Measurements from ENCODE around the gene SERP2. TPM values are rescaled to one million over a fixed set of nuclear protein-coding genes. Genes with fewer than 3 reads are reported as not detected.
"Not testable (repeated sequence)": the region's sequence is repeated elsewhere in the genome, so short reads cannot be mapped to it uniquely, and the experiment has no call there.

The SERP2 gene
- 11.4 and 12.1 TPM in 2 replicates for total RNA-seq (2014; rRNA removed; shearing (Covaris generic))

- peak; percentile 36 for DNase-seq (ENCODE audit: low read depth)
These were observed at the start of gene SERP2 for GRCh38 chr13:44373601-44374347. SERP2 (plus strand) TSS chr13:44373824; CDS start chr13:44374026, 202 bp downstream.

GRCh38 chr13:44326961-44327360, 46.7 kb upstream of the SERP2 start:
- no peak for DNase-seq (ENCODE audit: low read depth)

GRCh38 chr13:44329041-44329440, 44.6 kb upstream of the SERP2 start:
- not testable (repeated sequence) for DNase-seq (ENCODE audit: low read depth)

- no peak for DNase-seq (ENCODE audit: low read depth)
These were observed 43.6 kb upstream of the SERP2 start for GRCh38 chr13:44329909-44330545.

GRCh38 chr13:44331446-44331845, 42.2 kb upstream of the SERP2 start:
- peak; percentile 82 for DNase-seq (ENCODE audit: low read depth)

GRCh38 chr13:44331912-44332851, 41.4 kb upstream of the SERP2 start:
- peak; percentile 97 for DNase-seq (ENCODE audit: low read depth)

- no peak for DNase-seq (ENCODE audit: low read depth)
These were observed 39.5 kb upstream of the SERP2 start for GRCh38 chr13:44333950-44334655.

- no peak for DNase-seq (ENCODE audit: low read depth)
These were observed 38.9 kb upstream of the SERP2 start for GRCh38 chr13:44334751-44335150.

- DNase-seq (ENCODE audit: low read depth), result no peak
These were observed 36.7 kb upstream of the SERP2 start for GRCh38 chr13:44336934-44337333.

- DNase-seq (ENCODE audit: low read depth), result no peak
These were observed 36.0 kb upstream of the SERP2 start for GRCh38 chr13:44337581-44337980.

- DNase-seq (ENCODE audit: low read depth), result no peak
These were observed 33.1 kb upstream of the SERP2 start for GRCh38 chr13:44340508-44340907.

GRCh38 chr13:44342741-44343140, 30.9 kb upstream of the SERP2 start:
- DNase-seq (ENCODE audit: low read depth), result no peak

GRCh38 chr13:44346534-44346933, 27.1 kb upstream of the SERP2 start:
- DNase-seq (ENCODE audit: low read depth), result no peak

- no peak for DNase-seq (ENCODE audit: low read depth)
These were observed 26.3 kb upstream of the SERP2 start for GRCh38 chr13:44347301-44347700.

- peak; percentile 29 for DNase-seq (ENCODE audit: low read depth)
These were observed 25.7 kb upstream of the SERP2 start for GRCh38 chr13:44347949-44348348.

GRCh38 chr13:44350775-44351504, 22.7 kb upstream of the SERP2 start:
- no peak for DNase-seq (ENCODE audit: low read depth)

GRCh38 chr13:44351505-44351854, 22.1 kb upstream of the SERP2 start:
- DNase-seq (ENCODE audit: low read depth), result no peak

GRCh38 chr13:44352202-44352601, 21.4 kb upstream of the SERP2 start:
- no peak for DNase-seq (ENCODE audit: low read depth)

GRCh38 chr13:44352671-44353070, 21.0 kb upstream of the SERP2 start:
- DNase-seq (ENCODE audit: low read depth), result peak; percentile 59

- DNase-seq (ENCODE audit: low read depth), result no peak
These were observed 19.3 kb upstream of the SERP2 start for GRCh38 chr13:44354331-44354730.

- DNase-seq (ENCODE audit: low read depth), result no peak
These were observed 18.7 kb upstream of the SERP2 start for GRCh38 chr13:44354884-44355283.
